Raji (cell line): ENCODE measurements around the gene CACNG6.

Experiments
- POLR2A ChIP-seq: IDR thresholded peaks from 2 replicates; pipeline ENCODE4 v1.6.1; 2011; ENCODE audit warnings: low read depth, low read length, control low read depth; ENCODE audit not compliant: insufficient read depth

The CACNG6 gene, protein sequence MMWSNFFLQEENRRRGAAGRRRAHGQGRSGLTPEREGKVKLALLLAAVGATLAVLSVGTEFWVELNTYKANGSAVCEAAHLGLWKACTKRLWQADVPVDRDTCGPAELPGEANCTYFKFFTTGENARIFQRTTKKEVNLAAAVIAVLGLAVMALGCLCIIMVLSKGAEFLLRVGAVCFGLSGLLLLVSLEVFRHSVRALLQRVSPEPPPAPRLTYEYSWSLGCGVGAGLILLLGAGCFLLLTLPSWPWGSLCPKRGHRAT

DNA sequence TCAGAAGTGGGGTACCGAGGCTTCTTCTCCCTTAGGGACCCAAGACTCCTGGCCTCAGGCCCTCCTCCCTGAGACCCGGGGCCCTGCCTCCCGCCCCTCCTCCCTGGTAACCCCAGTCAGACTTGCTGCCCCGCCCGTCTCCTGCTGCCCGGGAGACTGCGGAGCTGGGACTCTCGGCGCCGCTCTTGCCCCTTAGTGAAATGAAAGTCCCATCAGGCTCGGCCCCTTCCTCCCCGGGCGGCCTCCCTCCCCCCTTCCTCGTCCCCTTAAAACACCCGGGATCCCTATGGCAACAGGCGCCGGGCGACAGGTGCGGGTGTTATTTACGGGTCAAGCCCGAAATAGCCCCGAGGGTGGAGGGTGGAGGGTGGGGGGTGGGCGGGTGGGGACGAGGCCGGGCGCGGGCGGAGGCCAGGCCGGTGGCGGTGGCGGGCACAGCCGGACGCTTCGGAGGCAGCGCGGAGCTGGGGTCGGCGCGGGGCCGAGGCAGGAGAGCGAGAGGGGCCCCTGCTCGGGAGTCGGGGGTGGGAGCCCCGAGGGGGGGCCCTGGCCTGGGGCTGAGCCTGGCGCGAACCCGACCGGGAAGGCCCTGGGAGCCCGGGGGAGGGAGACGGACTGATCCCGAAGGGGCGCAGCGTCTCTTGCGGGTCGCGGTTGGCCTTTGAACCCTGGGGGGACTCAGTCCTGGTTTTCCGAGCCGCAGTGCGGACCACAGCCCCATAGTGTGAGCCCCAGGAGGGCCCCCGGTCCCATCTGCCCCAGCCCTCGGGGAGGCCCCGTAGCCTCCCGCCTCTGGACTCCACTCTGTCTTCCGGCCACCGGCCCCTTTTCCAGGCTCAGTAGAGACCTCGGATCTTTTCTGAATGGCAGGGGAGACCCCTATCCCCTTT lies at the start of gene CACNG6:
Gene CACNG6, plus strand, starts transcription at position 414 of the 890 bp plus-strand sequence. CDS start 1,241 bp downstream, outside the sequence.
- no peak for TF ChIP-seq POLR2A

DNA sequence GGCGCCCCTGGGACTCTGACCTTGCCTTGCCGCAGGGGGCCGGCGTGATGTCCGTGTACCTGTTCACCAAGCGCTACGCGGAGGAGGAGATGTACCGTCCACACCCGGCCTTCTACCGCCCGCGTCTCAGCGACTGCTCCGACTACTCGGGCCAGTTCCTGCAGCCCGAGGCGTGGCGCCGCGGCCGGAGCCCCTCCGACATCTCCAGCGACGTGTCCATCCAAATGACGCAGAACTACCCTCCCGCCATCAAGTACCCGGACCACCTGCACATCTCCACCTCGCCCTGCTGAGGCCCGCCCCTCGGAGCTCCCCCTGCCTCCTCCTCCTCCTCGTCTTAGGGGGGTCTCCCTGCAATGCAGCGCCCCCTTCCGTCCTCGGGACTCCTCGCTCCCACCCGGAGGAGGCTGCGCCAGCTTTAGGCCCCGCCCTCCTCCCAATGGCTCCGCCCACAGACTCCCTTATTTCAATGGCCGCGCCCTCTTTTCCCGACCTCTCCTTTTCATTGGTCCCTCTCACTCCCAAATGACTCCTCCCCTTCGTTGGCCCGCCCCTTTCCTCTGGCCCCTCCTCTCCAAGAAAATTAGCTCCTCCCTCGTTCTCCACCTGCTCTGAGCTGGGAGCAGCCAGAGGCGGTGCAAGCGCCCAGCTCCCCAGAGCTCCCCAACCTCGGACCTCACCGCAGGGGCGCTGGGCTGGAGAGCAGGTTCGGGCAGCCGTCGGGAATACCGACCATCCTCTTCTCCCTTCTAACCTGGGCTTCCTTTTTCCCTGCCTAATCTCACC lies 49.2 kb upstream of the CACNG6 start:
- no peak for TF ChIP-seq POLR2A

DNA sequence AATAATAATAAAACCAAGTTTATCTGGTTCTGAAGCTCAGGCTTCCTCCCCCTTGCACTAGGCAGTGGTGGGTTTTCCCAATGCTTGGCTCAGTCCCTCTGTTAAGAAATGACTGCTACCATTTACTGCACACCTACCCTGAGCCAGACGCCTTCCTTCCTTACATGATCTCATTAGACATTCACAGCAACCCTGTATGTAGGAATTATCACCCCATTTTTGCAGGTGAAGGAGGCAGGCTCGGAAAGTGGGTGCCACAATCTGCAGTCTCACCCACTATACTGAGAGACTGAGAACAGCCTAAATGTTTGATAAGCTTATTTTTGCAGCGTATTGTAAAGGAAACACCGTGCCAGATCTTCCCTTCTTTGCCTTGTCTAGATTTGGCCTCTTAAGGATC lies 47.0 kb upstream of the CACNG6 start:
- TF ChIP-seq POLR2A = no peak

GRCh38 chr19:53944933-53945332 lies 46.5 kb upstream of the CACNG6 start:
- no peak for TF ChIP-seq POLR2A

DNA sequence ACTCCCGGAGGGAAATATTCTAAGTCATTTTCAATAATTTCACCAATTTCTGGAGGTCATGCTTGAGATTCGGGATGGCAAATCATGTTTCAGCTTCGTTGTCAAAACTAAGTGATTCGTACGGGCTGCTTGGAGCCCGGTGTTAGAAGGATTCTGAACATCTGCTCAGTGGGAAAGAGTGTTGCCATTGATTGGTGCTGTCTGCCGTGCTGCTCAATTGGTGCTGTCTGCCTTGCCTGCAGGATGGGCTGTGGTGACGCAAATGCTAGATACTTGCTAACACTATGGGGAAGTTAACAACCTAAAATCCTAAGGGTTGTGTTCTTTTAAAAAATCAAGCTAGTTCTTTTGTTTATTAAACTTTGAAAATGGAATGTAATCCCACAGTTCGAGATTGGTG lies 46.0 kb upstream of the CACNG6 start:
- no peak for TF ChIP-seq POLR2A

DNA sequence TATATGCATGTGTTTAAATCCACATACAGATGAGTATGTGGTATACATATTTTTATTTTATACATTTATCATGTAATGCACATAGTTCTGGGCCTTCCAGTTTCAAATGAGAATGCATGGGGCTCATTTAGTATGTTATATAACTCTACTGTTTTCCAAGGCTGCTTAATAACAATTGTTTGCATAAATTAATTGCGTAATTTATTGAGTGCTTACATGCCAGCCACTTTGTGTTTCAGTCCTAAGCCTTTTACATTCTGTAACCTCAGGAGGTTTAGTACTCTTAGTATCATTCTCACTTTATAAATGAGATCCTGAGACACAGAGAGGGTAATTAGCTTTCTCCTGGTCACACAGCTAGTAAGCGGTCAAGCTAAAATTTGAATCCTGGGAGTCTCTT lies 45.4 kb upstream of the CACNG6 start:
- TF ChIP-seq POLR2A = no peak

DNA sequence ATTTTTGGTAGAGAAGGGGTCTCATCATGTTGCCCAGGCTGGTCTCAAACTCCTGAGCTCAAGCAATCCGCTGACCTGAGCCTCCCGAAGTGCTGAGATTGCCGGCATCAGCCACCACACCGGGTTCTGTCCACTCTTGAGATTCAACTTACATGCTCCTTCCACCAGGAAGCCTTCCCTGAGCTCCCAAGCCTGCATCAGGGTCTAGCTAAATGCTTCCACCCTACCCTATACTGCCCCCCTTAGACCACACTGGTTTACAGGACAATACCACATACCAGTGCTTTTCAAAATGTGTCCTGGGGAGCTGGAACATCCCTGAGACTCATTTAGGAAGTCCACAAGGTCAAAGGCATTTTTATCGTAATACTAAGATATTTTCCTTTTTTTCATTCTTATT lies 43.8 kb upstream of the CACNG6 start:
- no peak for TF ChIP-seq POLR2A

GRCh38 chr19:53951436-53951835 lies 40.0 kb upstream of the CACNG6 start:
- TF ChIP-seq POLR2A = no peak

- TF ChIP-seq POLR2A = no peak
Measured at GRCh38 chr19:53951947-53952346, 39.5 kb upstream of the CACNG6 start.

GRCh38 chr19:53953383-53953782 lies 38.1 kb upstream of the CACNG6 start:
- no peak for TF ChIP-seq POLR2A

DNA sequence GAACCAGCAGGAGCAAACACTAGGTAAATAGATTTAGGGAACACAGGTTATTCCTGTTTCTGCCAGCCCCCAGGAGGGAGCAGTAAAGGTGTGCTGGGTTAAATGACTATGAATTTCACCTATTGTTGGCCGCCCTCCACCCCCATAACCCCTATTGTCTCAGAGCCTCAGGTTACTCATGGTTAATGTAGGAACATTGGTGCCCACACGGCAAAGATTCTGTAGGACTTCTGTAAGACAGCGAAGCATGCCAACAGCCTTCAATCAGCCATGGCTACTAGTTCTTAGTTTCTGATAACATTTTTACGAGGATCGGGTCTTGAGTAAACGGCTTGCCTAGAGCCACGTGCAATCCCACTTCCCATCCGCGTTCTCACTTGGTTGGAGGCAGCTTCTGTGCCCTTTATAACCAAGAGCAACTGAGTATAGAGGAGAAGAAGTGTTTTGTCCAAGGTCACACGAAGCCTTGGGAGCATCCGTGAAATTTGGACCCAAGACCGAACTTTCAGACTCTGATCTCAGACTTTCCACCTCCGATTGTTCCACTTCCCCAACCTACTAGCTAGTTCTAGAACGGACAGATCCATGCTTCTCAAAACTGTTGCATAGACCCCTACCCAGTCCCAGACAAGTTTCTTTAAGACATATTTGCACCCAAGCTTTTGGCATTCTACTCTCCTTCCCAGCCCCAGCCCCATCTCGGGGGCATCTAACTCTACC lies 33.8 kb upstream of the CACNG6 start:
- no peak for TF ChIP-seq POLR2A

DNA sequence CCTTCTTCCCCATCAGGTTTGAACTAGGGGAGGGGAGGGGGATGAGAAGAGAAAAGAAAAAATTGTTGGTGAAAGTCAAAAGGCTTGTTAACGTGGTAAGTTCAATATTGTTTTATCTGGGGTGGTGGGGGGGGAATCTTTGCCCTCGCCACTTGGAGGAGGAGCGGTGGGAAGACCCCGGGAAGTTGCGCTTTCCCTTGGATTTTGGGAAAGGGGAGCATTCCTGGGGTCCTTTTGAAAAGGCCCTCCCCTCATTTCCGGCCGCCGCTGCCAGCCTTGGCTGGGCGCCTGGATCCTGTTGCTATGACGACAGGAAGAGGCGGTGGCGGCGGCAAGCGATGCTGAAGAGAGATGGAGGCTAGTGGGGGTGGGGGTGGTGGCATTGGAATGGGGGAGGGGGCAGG lies 33.3 kb upstream of the CACNG6 start:
- TF ChIP-seq POLR2A = no peak

DNA sequence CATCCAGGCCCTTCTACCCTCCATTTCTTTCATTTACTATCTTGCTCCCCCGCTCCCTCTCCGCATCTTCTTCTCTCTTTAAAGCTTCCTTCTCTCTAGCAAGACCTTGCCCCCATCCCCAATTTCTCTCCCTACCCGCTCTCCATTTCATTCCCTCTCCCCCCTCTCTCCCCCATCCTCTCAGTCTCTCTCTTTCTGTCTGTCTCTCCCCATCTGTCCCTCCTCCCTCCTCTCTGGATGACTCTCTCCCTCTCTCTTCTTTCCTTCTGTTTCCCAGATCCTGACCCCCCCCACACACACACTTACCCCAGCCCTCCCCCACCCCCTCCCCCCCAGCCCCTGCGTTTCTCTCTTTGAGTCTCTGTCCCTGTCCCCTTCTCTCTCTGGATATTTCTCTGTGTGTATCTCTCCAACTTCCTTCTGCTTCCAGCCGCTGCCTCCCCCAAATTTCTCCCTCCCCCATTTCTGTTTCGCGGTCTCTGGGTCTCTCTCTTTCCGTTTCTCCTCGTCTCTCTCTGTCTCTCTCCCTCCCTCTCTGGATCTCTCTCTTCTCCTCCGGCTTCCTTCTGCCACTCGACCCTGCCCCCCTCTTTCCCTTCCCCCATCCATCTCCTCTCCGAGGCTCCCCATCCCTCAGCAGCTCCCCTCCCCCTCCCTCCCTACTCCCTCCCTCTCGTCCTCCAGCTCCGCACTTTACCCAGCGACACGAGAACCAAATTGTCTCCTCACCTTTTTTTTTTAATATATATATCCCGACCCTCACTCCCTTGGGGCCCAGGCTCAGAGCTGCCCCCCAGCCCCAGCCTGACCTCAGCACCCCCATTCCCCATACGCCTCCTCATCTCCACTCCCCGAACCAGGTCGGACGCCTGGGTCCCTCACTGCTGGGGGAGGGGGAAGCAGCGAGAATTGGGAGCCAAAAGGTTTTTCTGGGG lies 32.3 kb upstream of the CACNG6 start:
- no peak for TF ChIP-seq POLR2A

DNA sequence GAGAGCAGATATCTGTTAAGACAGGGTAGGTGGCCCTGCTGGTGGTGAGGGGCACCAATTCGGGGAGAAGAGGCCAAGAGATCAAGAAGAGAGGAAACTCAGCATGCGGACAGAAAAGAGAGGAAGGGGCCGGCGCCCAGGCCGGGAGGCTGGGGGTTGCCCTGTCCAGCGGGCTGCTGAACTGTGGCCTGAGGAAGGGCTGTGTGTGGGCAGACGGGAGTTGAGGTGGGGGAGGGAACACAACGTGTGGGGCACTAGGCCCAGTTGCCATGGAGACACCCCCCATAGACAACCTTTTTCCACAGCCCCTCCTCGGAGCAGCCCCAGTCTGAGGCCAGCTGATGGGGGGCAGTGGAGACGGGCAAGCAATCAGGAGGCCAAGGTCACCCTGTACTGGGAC lies 31.2 kb upstream of the CACNG6 start:
- TF ChIP-seq POLR2A = no peak

- TF ChIP-seq POLR2A = no peak
Measured at GRCh38 chr19:53960886-53961285, 30.6 kb upstream of the CACNG6 start.
